H1 (cell line): ENCODE data around the gene RAB8B. TPM values are rescaled to one million over a fixed set of nuclear protein-coding genes. Genes with fewer than 3 reads are reported as not detected.

ENCODE experiments used
- CTCF ChIA-PET: fragments of 300-600 bp; sonication (Branson Sonifier 250); formaldehyde crosslinking; loops from one replicate; lab custom pipeline; 2021; ENCODE audit not compliant: partially characterized antibody; lab: Charles Lee
- POLR2A ChIA-PET: fragments of 300-600 bp; sonication (Branson Sonifier 250); formaldehyde crosslinking; loops from one replicate; lab custom pipeline; 2021; ENCODE audit warnings: inconsistent platforms; ENCODE audit not compliant: partially characterized antibody; lab: Charles Lee
- DNase-seq, 2 experiments: peaks; one replicate each; pipeline versions ENCODE4 v3.0.0 to v3.0.0-alpha.2; 2010 to 2022; ENCODE audit warnings: low spot score in 2 of 2, low read depth in 1 of 2, mixed read lengths in 1 of 2
- FAIRE-seq: peaks from 2 replicates; lab custom pipeline; 2011; peaks lifted over from hg19 to GRCh38; lab: Jason Lieb, UNC
- H2AFZ ChIP-seq: 2 replicates; pipeline ENCODE4 v1.8.1; 2012; ENCODE audit warnings: low read length, inconsistent platforms
- H2AK5ac ChIP-seq: 2 replicates; pipeline ENCODE4 v1.6.1; 2013; ENCODE audit warnings: low read depth, low read length
- H2BK120ac ChIP-seq: replicated peaks from 2 replicates; pipeline ENCODE3; 2013; ENCODE audit warnings: low read depth, low read length, inconsistent platforms
- H2BK12ac ChIP-seq: 2 replicates; pipeline ENCODE4 v1.6.1; 2013; ENCODE audit warnings: low read depth, low read length
- H2BK15ac ChIP-seq: 2 replicates; pipeline ENCODE4 v1.6.1; 2013; ENCODE audit warnings: low read length
- H2BK20ac ChIP-seq: 2 replicates; pipeline ENCODE4 v1.6.1; 2013; ENCODE audit warnings: low read length
- H2BK5ac ChIP-seq: 2 replicates; pipeline ENCODE4 v1.6.1; 2013; ENCODE audit warnings: low read depth, low read length
- H3K14ac ChIP-seq: 2 replicates; pipeline ENCODE4 v1.6.1; 2013; ENCODE audit warnings: inconsistent platforms; ENCODE audit not compliant: insufficient read length
- H3K18ac ChIP-seq: 2 replicates; pipeline ENCODE4 v1.6.1; 2013; ENCODE audit warnings: low read length; ENCODE audit errors: extremely low read depth
- H3K23ac ChIP-seq: 2 replicates; pipeline ENCODE4 v1.6.1; 2013; ENCODE audit warnings: inconsistent platforms; ENCODE audit not compliant: insufficient read length
- H3K23me2 ChIP-seq: 2 replicates; pipeline ENCODE4 v1.6.1; 2013; ENCODE audit warnings: low read depth, low read length
- H3K27ac ChIP-seq: 2 replicates; pipeline ENCODE4 v1.6.1; 2011; ENCODE audit warnings: low read depth, low read length, inconsistent platforms
- H3K27me3 ChIP-seq, 4 experiments: replicated peaks in 1 of 4; 1 replicate in 1 of 4; 2 replicates in 3 of 4; pipeline versions ENCODE4 v1.6.1 to v1.8.1; 2011 to 2013; ENCODE audit warnings: low read length in 3 of 4, mild to moderate bottlenecking in 3 of 4, inconsistent platforms in 2 of 4, mixed read lengths in 2 of 4, moderate library complexity in 1 of 4; ENCODE audit not compliant: control insufficient read depth in 3 of 4, insufficient read depth in 3 of 4; ENCODE audit errors: extremely low read depth in 1 of 4
- H3K36me3 ChIP-seq, 4 experiments: 2 replicates each; pipeline versions ENCODE4 v1.6.1 to v1.8.1; 2011 to 2013; ENCODE audit warnings: mild to moderate bottlenecking in 4 of 4, low read length in 3 of 4, moderate library complexity in 2 of 4, control low read depth in 1 of 4, inconsistent platforms in 1 of 4; ENCODE audit not compliant: insufficient read depth in 4 of 4, control insufficient read depth in 2 of 4
- H3K4ac ChIP-seq: replicated peaks from 2 replicates; pipeline ENCODE3; 2013; ENCODE audit warnings: low read length, low read depth, mixed read lengths, inconsistent platforms; ENCODE audit not compliant: insufficient read length
- H3K4me1 ChIP-seq, 4 experiments: replicated peaks in 1 of 4; 1 replicate in 1 of 4; 2 replicates in 3 of 4; pipeline versions ENCODE4 v1.6.1 to v1.8.1; 2011 to 2013; ENCODE audit warnings: low read length in 3 of 4, inconsistent platforms in 2 of 4, mixed read lengths in 1 of 4; ENCODE audit not compliant: insufficient read depth in 4 of 4, control insufficient read depth in 3 of 4
- H3K4me2 ChIP-seq, 2 experiments: 2 replicates each; pipeline versions ENCODE4 v1.6.1 to v1.8.1; 2011 to 2013; ENCODE audit warnings: low read depth in 2 of 2, low read length in 2 of 2, control low read depth in 1 of 2, inconsistent platforms in 1 of 2, mild to moderate bottlenecking in 1 of 2; ENCODE audit not compliant: insufficient read depth in 1 of 2
- H3K4me3 ChIP-seq, 4 experiments: fragments of 200-600, 300-600 bp in 1 of 4; sonication (generic), shearing (Covaris generic), sonication (Bioruptor Twin) in 1 of 4; 2 replicates each; pipeline versions ENCODE4 v1.5.1 to v1.8.1; 2011 to 2016; ENCODE audit warnings: low read length in 4 of 4, low read depth in 3 of 4, control low read depth in 2 of 4, inconsistent platforms in 2 of 4, mild to moderate bottlenecking in 2 of 4, mixed read lengths in 1 of 4, moderate library complexity in 1 of 4; ENCODE audit not compliant: insufficient read depth in 2 of 4; ENCODE audit errors: extremely low read depth in 1 of 4
- H3K56ac ChIP-seq: replicated peaks from 2 replicates; pipeline ENCODE3; 2013; ENCODE audit warnings: low read depth, mild to moderate bottlenecking, mixed read lengths, low read length, inconsistent platforms; ENCODE audit not compliant: insufficient read length
- H3K79me1 ChIP-seq: 2 replicates; pipeline ENCODE4 v1.6.1; 2013; ENCODE audit warnings: low read depth, low read length, control low read depth
- H3K79me2 ChIP-seq, 2 experiments: 2 replicates each; pipeline versions ENCODE4 v1.6.1 to v1.8.1; 2012 to 2013; ENCODE audit warnings: low read length in 2 of 2, mild to moderate bottlenecking in 2 of 2, inconsistent platforms in 1 of 2; ENCODE audit not compliant: insufficient read depth in 2 of 2, control insufficient read depth in 1 of 2
- H3K9ac ChIP-seq, 4 experiments: replicated peaks in 1 of 4; 1 replicate in 1 of 4; 2 replicates in 3 of 4; pipeline versions ENCODE4 v1.6.1 to v1.8.1; 2011 to 2013; ENCODE audit warnings: low read depth in 3 of 4, low read length in 3 of 4, control low read depth in 2 of 4, mild to moderate bottlenecking in 2 of 4, moderate library complexity in 2 of 4, inconsistent platforms in 1 of 4; ENCODE audit errors: extremely low read depth in 1 of 4
- H3K9me3 ChIP-seq, 2 experiments: 2 replicates each; pipeline versions ENCODE4 v1.6.1 to v1.8.1; 2012 to 2013; ENCODE audit warnings: mild to moderate bottlenecking in 2 of 2, moderate library complexity in 2 of 2, control low read depth in 1 of 2, inconsistent platforms in 1 of 2, low read depth in 1 of 2, low read length in 1 of 2, mixed read lengths in 1 of 2; ENCODE audit not compliant: insufficient read depth in 2 of 2
- H4K20me1 ChIP-seq, 2 experiments: replicated peaks in 1 of 2; 2 replicates each; pipeline versions ENCODE3 to v1.8.1; 2011 to 2013; ENCODE audit warnings: inconsistent platforms in 2 of 2, low read length in 2 of 2, mild to moderate bottlenecking in 1 of 2; ENCODE audit not compliant: insufficient read depth in 2 of 2, control insufficient read depth in 1 of 2
- H4K5ac ChIP-seq: 2 replicates; pipeline ENCODE4 v1.6.1; 2013; ENCODE audit warnings: low read length, low read depth, mixed read lengths, inconsistent platforms; ENCODE audit not compliant: insufficient read length
- H4K8ac ChIP-seq: 2 replicates; pipeline ENCODE4 v1.8.0; 2013; ENCODE audit warnings: mild to moderate bottlenecking, moderate library complexity, low read length, inconsistent platforms; ENCODE audit not compliant: insufficient read depth; ENCODE audit errors: extremely low read depth
- H4K91ac ChIP-seq: replicated peaks from 2 replicates; pipeline ENCODE3; 2013; ENCODE audit warnings: low read length, mixed read lengths, inconsistent platforms; ENCODE audit not compliant: insufficient read length
- ATF3 ChIP-seq: IDR thresholded peaks from 2 replicates; pipeline ENCODE4 v1.6.1; 2011; ENCODE audit warnings: low read depth, mild to moderate bottlenecking, low read length; ENCODE audit not compliant: insufficient read depth
- BACH1 ChIP-seq: IDR thresholded peaks from 2 replicates; pipeline ENCODE4 v1.6.1; 2012; ENCODE audit warnings: low read length, improper control_type of control experiment
- CBX8 ChIP-seq: fragments of 300-800, 300-1000 bp; sonication (generic); IDR thresholded peaks from 2 replicates; pipeline ENCODE4 v1.7.1; 2016; ENCODE audit warnings: low read depth, low read length, borderline replicate concordance
- CREB1 ChIP-seq: IDR thresholded peaks from 2 replicates; pipeline ENCODE4 v1.6.1; 2012; ENCODE audit warnings: inconsistent platforms
- HDAC2 ChIP-seq, 2 experiments: fragments of 300-600 bp in 1 of 2; sonication (generic) in 1 of 2; IDR thresholded peaks; 2 replicates each; pipeline ENCODE4 v1.6.1; 2011 to 2012; ENCODE audit warnings: low read depth in 2 of 2, low read length in 2 of 2, mild to moderate bottlenecking in 2 of 2, moderate library complexity in 2 of 2, borderline replicate concordance in 1 of 2, inconsistent platforms in 1 of 2
- NANOG ChIP-seq: IDR thresholded peaks from 2 replicates; pipeline ENCODE4 v1.6.1; 2011; ENCODE audit warnings: low read length, low read depth, mild to moderate bottlenecking, inconsistent platforms; ENCODE audit not compliant: insufficient read depth, poor library complexity, severe bottlenecking
- RFX5 ChIP-seq: IDR thresholded peaks from 2 replicates; pipeline ENCODE4 v1.6.1; 2011; ENCODE audit warnings: low read depth, low read length, improper control_type of control experiment, borderline replicate concordance
- SAP30 ChIP-seq: fragments of 300-600 bp; sonication (generic); IDR thresholded peaks from 2 replicates; pipeline ENCODE4 v1.7.1; 2012; ENCODE audit warnings: low read length, moderate library complexity, mild to moderate bottlenecking, inconsistent platforms; ENCODE audit not compliant: insufficient read depth, insufficient replicate concordance
- SIN3A ChIP-seq, 2 experiments: IDR thresholded peaks in 1 of 2; conservative IDR thresholded peaks in 1 of 2; 2 replicates each; pipeline ENCODE4 v1.6.1; 2011 to 2012; ENCODE audit warnings: low read length in 2 of 2, improper control_type of control experiment in 1 of 2, low read depth in 1 of 2, mild to moderate bottlenecking in 1 of 2
- SP1 ChIP-seq: IDR thresholded peaks from 2 replicates; pipeline ENCODE4 v1.6.1; 2011; ENCODE audit warnings: low read depth, low read length
- SP2 ChIP-seq: IDR thresholded peaks from 2 replicates; pipeline ENCODE4 v1.6.1; 2012; ENCODE audit warnings: mild to moderate bottlenecking, low read length, inconsistent platforms
- SP4 ChIP-seq: IDR thresholded peaks from 2 replicates; pipeline ENCODE4 v1.6.1; 2012; ENCODE audit warnings: low read length, inconsistent platforms
- TEAD4 ChIP-seq: IDR thresholded peaks from 2 replicates; pipeline ENCODE4 v1.6.1; 2012; ENCODE audit warnings: low read depth, low read length, inconsistent platforms, mixed read lengths
- WGBS, 2 experiments: shearing (Covaris generic) in 1 of 2; methylation state at CpG; one replicate each; pipeline versions ENCODE4 v1.1.6 to v1.1.7; 2013 to 2015; ENCODE audit warnings: low lambda C conversion rate in 2 of 2, mixed read lengths in 2 of 2, inconsistent platforms in 1 of 2, low coverage in 1 of 2, missing lambda C conversion rate in 1 of 2; ENCODE audit not compliant: insufficient replicate concordance in 2 of 2, insufficient coverage in 1 of 2, insufficient read length in 1 of 2; ENCODE audit errors: extremely low coverage in 1 of 2, missing lambda C conversion rate in 1 of 2; 5-methylcytosine and 5-hydroxymethylcytosine counted together
- polyA plus RNA-seq, 7 experiments: library from polyadenylated mRNA; depleted of rRNA in 3 of 7; stranded (reverse) in 5 of 7; unstranded in 2 of 7; fragments of >200 nt in 5 of 7; fragments of 200-250 nt in 2 of 7; gene quantifications; 1 replicate in 5 of 7; 2 replicates in 1 of 7; 4 replicates in 1 of 7; pipeline versions ENCODE4 v1.2.1 to v1.2.3, GENCODE V29; 2011 to 2013; ENCODE audit warnings: missing spikeins in 2 of 7, mixed read lengths in 2 of 7
- total RNA-seq: library from RNA; stranded (reverse); fragmentation: NEBNext Ultra II Directional; extraction: Animal tissue kit (Norgen Biotek cat#: 25700); gene quantifications from 2 replicates; pipeline ENCODE4 v1.2.1, GENCODE V29; 2021

RAB8B gene
- total and polyA plus RNA-seq, 2 of the 8 experiments (the other 6 are each of a cell fraction or from before 2014, with no cell fraction given) = 9.5 to 47.8 TPM

GRCh38 chr15:63226966-63227401, 37.6 kb downstream of the RAB8B start:
- Histone ChIP-seq H3K23me2 (no peaks in the 10 kb centered on the region), H3K4me1 (peaks cover 0 to 2% (median 0%) of the 10 kb centered on the region in 4 experiments; a peak in 1 of 7 replicates), H2BK120ac (no peak overlapping the region), H4K5ac (no peak overlapping the region), H3K4me2 (no peak overlapping the region), H3K4ac (no peak overlapping the region), H3K56ac (no peak overlapping the region), H3K36me3 (no peaks in the 10 kb centered on the region), H3K9ac (no peak overlapping the region), H3K4me3 (no peak overlapping the region), H3K23ac (no peak overlapping the region), H3K79me1 (no peaks in the 10 kb centered on the region), H2BK5ac (no peak overlapping the region), H4K20me1 (no peaks in the 10 kb centered on the region), H2BK12ac (no peak overlapping the region), H3K27ac (no peak overlapping the region), H4K8ac (no peak overlapping the region), H3K27me3 (no peaks in the 10 kb centered on the region), H3K79me2 (peaks cover 0 to 6% of the 10 kb centered on the region in 2 experiments; a peak in 2 of 4 replicates), H2AK5ac (no peak overlapping the region), H2BK20ac (no peak overlapping the region), H3K14ac (no peak overlapping the region), H3K18ac (no peak overlapping the region), H2BK15ac (no peak overlapping the region), H2AFZ (no peak overlapping the region), H3K9me3 (no peaks in the 10 kb centered on the region), H4K91ac (no peak overlapping the region)
- 81% methylated on average over 3 of the region's 3 CpGs; no CpG with 5 or more reads in 1 of the 2 experiments for WGBS, 2 experiments
- DNase-seq (no peak), FAIRE-seq (no peak)
- ChIA-PET CTCF (interaction anchor here (1.2 kb wide), 1 partner anchor 24 kb away, joined by 4 read pairs; no protein-coding TSS in a partner anchor), POLR2A (interaction anchor here (0.6 kb wide), 1 partner anchor 9 kb away, joined by 7 read pairs; no protein-coding TSS in a partner anchor)
- TF ChIP-seq SP1 (no peak), ATF3 (no peak), CREB1 (no peak), BACH1 (no peak), HDAC2 (IDR thresholded peaks at IDR 0.05; ENCODE audit: borderline replicate concordance in 1 of 2, low read depth in 2 of 2, low read length in 2 of 2) (no peak), SAP30 (no peak), TEAD4 (no peak), NANOG (no peak), CBX8 (no peak), SP2 (no peak), SIN3A (conservative IDR thresholded peaks at IDR 0.05 in 1 of 2, IDR thresholded peaks at IDR 0.05 in 1 of 2; ENCODE audit: low read depth in 1 of 2, low read length in 2 of 2) (no peak), RFX5 (no peak), SP4 (no peak)
